Astrocyte (in vitro differentiated cells and primary cell): Measurements from ENCODE around the gene SGPL1. TPM values are rescaled to one million over a fixed set of nuclear protein-coding genes. Genes with fewer than 3 reads are reported as not detected.

Source experiments
- DNase-seq: peaks from one replicate; pipeline ENCODE4 v3.0.0-alpha.2; 2010; ENCODE audit warnings: low read depth
- FAIRE-seq: peaks from 2 replicates; lab custom pipeline; 2011; peaks lifted over from hg19 to GRCh38; lab: Jason Lieb, UNC
- H2AFZ ChIP-seq: 2 replicates; pipeline ENCODE4 v1.6.0; 2012; ENCODE audit warnings: low read depth, low read length, inconsistent platforms
- H3K27ac ChIP-seq: 2 replicates; pipeline ENCODE4 v1.5.1; 2011; ENCODE audit warnings: low read depth, low read length, inconsistent platforms
- H3K27me3 ChIP-seq: 2 replicates; pipeline ENCODE4 v1.6.0; 2011; ENCODE audit warnings: low read length, inconsistent platforms; ENCODE audit not compliant: insufficient read depth
- H3K36me3 ChIP-seq: 2 replicates; pipeline ENCODE4 v1.5.1; 2011; ENCODE audit warnings: low read length, inconsistent platforms; ENCODE audit not compliant: insufficient read depth
- H3K4me1 ChIP-seq: 2 replicates; pipeline ENCODE4 v1.5.1; 2011; ENCODE audit warnings: low read length, inconsistent platforms; ENCODE audit not compliant: insufficient read depth
- H3K4me2 ChIP-seq: 2 replicates; pipeline ENCODE4 v1.6.0; 2012; ENCODE audit warnings: low read length, inconsistent platforms
- H3K4me3 ChIP-seq: 2 replicates; pipeline ENCODE4 v1.5.1; 2011; ENCODE audit warnings: low read depth, mild to moderate bottlenecking, low read length, inconsistent platforms; ENCODE audit not compliant: insufficient read depth
- H3K79me2 ChIP-seq: 2 replicates; pipeline ENCODE4 v1.6.0; 2012; ENCODE audit warnings: mild to moderate bottlenecking, low read length, inconsistent platforms; ENCODE audit not compliant: insufficient read depth
- H3K9ac ChIP-seq: 2 replicates; pipeline ENCODE4 v1.6.0; 2012; ENCODE audit warnings: mild to moderate bottlenecking, low read length, inconsistent platforms
- H3K9me3 ChIP-seq: 2 replicates; pipeline ENCODE4 v1.5.1; 2012; ENCODE audit warnings: low read depth, mild to moderate bottlenecking, low read length, inconsistent platforms; ENCODE audit not compliant: insufficient read depth
- H4K20me1 ChIP-seq: 2 replicates; pipeline ENCODE4 v1.6.0; 2012; ENCODE audit warnings: low read length, inconsistent platforms; ENCODE audit not compliant: insufficient read depth
- H3K27ac Mint-ChIP-seq: one replicate; pipeline ENCODE4 v1.8.0; 2021; ENCODE audit warnings: mild to moderate bottlenecking, mixed read lengths; ENCODE audit not compliant: unreplicated experiment
- H3K27me3 Mint-ChIP-seq: one replicate; pipeline ENCODE4 v1.8.0; 2021; ENCODE audit warnings: low read depth, mixed read lengths; ENCODE audit not compliant: unreplicated experiment
- H3K36me3 Mint-ChIP-seq: one replicate; pipeline ENCODE4 v1.8.0; 2021; ENCODE audit warnings: low read depth, mixed read lengths; ENCODE audit not compliant: unreplicated experiment
- H3K4me1 Mint-ChIP-seq: one replicate; pipeline ENCODE4 v1.8.0; 2021; ENCODE audit warnings: low read depth, mixed read lengths; ENCODE audit not compliant: unreplicated experiment
- H3K4me3 Mint-ChIP-seq: one replicate; pipeline ENCODE4 v1.8.0; 2021; ENCODE audit warnings: mild to moderate bottlenecking, moderate library complexity, mixed read lengths; ENCODE audit not compliant: unreplicated experiment
- H3K9me3 Mint-ChIP-seq: one replicate; pipeline ENCODE4 v1.8.0; 2021; ENCODE audit warnings: mild to moderate bottlenecking, mixed read lengths; ENCODE audit not compliant: unreplicated experiment
- EZH2 ChIP-seq: IDR thresholded peaks from 2 replicates; pipeline ENCODE4 v1.6.1; 2012; ENCODE audit warnings: mild to moderate bottlenecking, low read length, inconsistent platforms; ENCODE audit not compliant: insufficient read depth
- total RNA-seq: library from RNA; stranded (reverse); gene quantifications from 2 replicates; pipeline ENCODE4 v1.2.1, GENCODE V29; 2021
- TF ChIP-seq, protein P1 (sequence below): IDR thresholded peaks from 2 replicates; pipeline ENCODE4 v1.5.1; 2011; ENCODE audit warnings: low read depth, mild to moderate bottlenecking, inconsistent platforms, low read length, moderate library complexity; ENCODE audit not compliant: insufficient read depth

Gene SGPL1
- total RNA-seq, 1 donor from 2014 or later = 101 TPM

DNA sequence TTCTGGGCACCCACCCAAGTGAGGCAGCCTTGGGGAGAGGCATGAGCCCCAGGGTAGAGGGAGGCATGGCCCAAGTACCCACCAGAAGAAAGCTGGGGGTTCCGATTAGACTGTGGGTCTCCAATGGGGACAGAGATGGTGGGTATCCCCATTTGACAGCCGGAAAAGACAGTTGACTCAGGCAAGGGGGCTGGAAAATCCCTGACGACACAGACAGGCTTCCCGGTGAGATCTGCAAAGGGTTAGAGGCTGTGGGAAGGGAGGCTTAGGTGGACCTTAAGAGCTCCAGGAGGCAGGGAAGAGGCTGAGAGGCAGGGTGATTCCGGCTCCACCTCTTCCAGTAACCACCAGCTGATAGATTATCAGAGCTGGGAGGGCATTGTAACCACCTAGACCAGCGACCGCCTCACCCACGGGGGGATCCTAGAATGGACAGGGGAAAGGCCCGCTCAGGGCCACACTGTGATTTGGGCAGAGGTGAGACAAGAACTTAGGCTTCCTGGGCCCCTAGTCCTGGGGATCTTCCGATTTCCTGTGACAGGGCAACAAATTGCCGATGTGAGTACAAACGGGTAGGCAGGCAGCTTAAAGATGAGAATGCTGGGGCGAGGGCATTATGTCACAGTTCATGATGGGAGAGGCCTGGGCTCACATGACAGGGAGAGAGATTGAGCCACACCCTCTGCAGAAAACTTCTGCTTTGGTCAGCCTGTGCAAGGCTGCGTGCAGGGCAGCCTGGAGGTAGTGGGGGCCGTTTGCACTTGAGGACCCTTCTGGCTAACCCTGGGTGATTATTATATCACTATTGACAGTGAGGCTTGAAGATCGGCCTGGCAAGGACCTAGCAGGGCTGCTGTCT, 36.0 kb upstream of the SGPL1 start:
- Histone ChIP-seq H3K9ac (no peak overlapping the region), H3K9me3 (no peaks in the 10 kb centered on the region), H3K4me1 (peaks cover 5% of the 10 kb centered on the region), H3K36me3 (no peaks in the 10 kb centered on the region), H3K79me2 (no peaks in the 10 kb centered on the region), H3K27ac (no peak overlapping the region), H3K4me3 (no peak overlapping the region), H3K27me3 (no peaks in the 10 kb centered on the region), H2AFZ (no peak overlapping the region), H3K4me2 (no peak overlapping the region), H4K20me1 (no peaks in the 10 kb centered on the region)
- H3K27ac Mint-ChIP-seq = no peak overlapping the region
- TF ChIP-seq EZH2 = no peak
- TF ChIP-seq, protein P1, sequence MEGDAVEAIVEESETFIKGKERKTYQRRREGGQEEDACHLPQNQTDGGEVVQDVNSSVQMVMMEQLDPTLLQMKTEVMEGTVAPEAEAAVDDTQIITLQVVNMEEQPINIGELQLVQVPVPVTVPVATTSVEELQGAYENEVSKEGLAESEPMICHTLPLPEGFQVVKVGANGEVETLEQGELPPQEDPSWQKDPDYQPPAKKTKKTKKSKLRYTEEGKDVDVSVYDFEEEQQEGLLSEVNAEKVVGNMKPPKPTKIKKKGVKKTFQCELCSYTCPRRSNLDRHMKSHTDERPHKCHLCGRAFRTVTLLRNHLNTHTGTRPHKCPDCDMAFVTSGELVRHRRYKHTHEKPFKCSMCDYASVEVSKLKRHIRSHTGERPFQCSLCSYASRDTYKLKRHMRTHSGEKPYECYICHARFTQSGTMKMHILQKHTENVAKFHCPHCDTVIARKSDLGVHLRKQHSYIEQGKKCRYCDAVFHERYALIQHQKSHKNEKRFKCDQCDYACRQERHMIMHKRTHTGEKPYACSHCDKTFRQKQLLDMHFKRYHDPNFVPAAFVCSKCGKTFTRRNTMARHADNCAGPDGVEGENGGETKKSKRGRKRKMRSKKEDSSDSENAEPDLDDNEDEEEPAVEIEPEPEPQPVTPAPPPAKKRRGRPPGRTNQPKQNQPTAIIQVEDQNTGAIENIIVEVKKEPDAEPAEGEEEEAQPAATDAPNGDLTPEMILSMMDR = no peak
- DNase-seq (no peak), FAIRE-seq (no peak)
- peaks cover 6% of the 10 kb centered on the region for H3K4me1 Mint-ChIP-seq
- no peaks in the 10 kb centered on the region for H3K9me3 Mint-ChIP-seq
- peaks cover 2% of the 10 kb centered on the region for H3K36me3 Mint-ChIP-seq
- no peak overlapping the region for H3K4me3 Mint-ChIP-seq
- peaks cover 37% of the 10 kb centered on the region for H3K27me3 Mint-ChIP-seq

DNA sequence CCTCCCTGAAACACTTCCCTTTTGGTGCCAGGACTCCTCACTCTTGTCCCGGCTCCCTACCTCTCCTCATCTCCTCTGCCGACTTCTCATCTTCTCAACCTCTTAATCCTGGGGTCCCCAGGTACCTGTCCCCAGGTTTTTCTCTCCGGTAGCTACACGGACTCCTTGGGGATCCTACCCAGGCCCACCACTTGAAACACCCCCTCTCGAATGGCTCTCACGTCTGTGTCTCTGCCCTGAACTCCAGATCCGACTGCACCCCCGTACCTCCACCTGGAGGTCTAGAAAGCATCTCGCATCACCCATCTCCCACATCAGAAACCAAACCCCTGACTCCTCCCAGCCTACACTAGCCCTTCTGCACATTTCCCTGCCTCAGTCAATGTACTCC, 35.4 kb upstream of the SGPL1 start:
- no peak overlapping the region for H3K27ac Mint-ChIP-seq
- no peaks in the 10 kb centered on the region for H3K27me3 ChIP-seq
- peaks cover 5% of the 10 kb centered on the region for H3K4me1 ChIP-seq
- H3K4me3 ChIP-seq = no peak overlapping the region
- H2AFZ ChIP-seq = no peak overlapping the region
- H3K4me1 Mint-ChIP-seq = peaks cover 6% of the 10 kb centered on the region
- H4K20me1 ChIP-seq = no peaks in the 10 kb centered on the region
- peaks cover 2% of the 10 kb centered on the region for H3K36me3 Mint-ChIP-seq
- peaks cover 33% of the 10 kb centered on the region for H3K27me3 Mint-ChIP-seq
- no peak overlapping the region for H3K9ac ChIP-seq
- H3K9me3 Mint-ChIP-seq = no peaks in the 10 kb centered on the region
- H3K27ac ChIP-seq = no peak overlapping the region
- H3K79me2 ChIP-seq = no peaks in the 10 kb centered on the region
- no peaks in the 10 kb centered on the region for H3K36me3 ChIP-seq
- FAIRE-seq (no peak), DNase-seq (no peak)
- no peak for TF ChIP-seq EZH2
- TF ChIP-seq, protein P1 = no peak
- H3K4me3 Mint-ChIP-seq = no peak overlapping the region
- no peaks in the 10 kb centered on the region for H3K9me3 ChIP-seq
- H3K4me2 ChIP-seq = no peak overlapping the region

DNA sequence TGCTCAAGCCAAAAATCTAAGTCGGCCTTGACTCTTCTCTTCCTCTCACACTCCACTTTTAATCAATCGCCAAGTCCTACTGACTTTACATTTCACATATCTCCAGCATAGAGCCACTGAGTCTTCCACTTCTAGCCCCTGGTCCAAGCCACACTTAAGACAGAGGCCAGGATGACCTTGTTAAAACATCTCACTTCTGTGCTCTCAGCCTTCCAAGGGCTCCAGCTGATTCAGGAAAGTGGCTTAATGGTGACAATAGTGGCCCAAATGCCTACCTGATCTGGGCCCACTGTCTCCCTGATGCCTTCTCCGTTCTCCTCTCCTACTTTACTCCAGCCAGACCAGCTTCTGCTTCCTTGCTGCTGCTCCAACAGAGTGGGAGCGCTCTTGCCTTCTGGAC, 35.0 kb upstream of the SGPL1 start:
- Mint-ChIP-seq H3K9me3 (no peaks in the 10 kb centered on the region), H3K4me3 (no peak overlapping the region), H3K36me3 (peaks cover 2% of the 10 kb centered on the region), H3K27ac (no peak overlapping the region), H3K4me1 (peaks cover 6% of the 10 kb centered on the region), H3K27me3 (peaks cover 33% of the 10 kb centered on the region)
- Histone ChIP-seq H2AFZ (no peak overlapping the region), H3K9ac (no peak overlapping the region), H3K4me3 (no peak overlapping the region), H3K27me3 (no peaks in the 10 kb centered on the region), H3K9me3 (no peaks in the 10 kb centered on the region), H3K27ac (no peak overlapping the region), H3K4me2 (no peak overlapping the region), H4K20me1 (no peaks in the 10 kb centered on the region), H3K4me1 (peaks cover 5% of the 10 kb centered on the region), H3K79me2 (no peaks in the 10 kb centered on the region), H3K36me3 (no peaks in the 10 kb centered on the region)
- DNase-seq (no peak), FAIRE-seq (no peak)
- TF ChIP-seq EZH2 = no peak
- TF ChIP-seq, protein P1 = no peak
